GM18868 (cell line): ENCODE measurements around the gene ZNF70.

Experiments used
- ATAC-seq: cut with Tn5 transposase; IDR thresholded peaks from one replicate; pipeline ENCODE4 v1.9.1; 2021; ENCODE audit warnings: mild to moderate bottlenecking, moderate library complexity; ENCODE audit not compliant: unreplicated experiment

The ZNF70 gene

GRCh38 chr22:23720855-23721254 is 30.1 kb downstream of the ZNF70 start:
- no peak for ATAC-seq

DNA sequence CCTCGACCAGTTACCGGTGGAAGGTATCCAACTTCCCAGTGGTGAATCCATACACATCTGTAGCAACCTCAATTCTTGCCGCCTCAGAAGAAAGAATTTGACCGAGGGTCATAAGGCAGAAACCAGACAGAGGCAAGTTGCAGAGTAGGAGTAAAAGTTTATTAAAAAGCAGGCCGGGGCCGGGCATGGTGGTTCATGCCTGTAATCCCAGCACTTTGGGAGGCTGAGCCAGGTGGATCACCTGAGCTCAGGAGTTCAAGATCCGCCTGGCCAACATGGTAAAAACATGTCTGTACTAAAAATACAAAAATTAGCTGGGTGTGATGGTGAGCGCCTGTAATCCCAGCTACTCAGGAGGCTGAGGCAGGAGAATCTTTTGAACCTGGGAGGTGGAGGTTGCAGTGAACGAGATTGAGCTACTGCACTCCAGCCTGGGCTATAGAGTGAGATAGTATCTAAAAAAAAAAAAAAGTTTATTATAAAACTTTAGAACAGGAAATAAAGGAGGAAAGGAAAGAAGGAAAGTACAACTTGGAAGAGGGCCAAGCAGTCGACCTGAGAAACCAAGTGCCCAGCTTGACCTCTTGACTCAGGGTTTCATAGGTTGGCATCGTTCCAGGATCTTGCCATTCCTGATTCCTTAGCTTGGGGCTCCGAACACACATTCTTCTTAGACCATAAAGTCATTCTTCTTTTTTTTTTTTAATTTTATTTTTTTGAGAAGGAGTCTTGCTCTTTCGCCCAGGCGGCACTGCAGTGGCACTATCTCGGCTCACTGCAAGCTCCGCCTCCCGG is 32.3 kb downstream of the ZNF70 start:
- no peak for ATAC-seq

DNA sequence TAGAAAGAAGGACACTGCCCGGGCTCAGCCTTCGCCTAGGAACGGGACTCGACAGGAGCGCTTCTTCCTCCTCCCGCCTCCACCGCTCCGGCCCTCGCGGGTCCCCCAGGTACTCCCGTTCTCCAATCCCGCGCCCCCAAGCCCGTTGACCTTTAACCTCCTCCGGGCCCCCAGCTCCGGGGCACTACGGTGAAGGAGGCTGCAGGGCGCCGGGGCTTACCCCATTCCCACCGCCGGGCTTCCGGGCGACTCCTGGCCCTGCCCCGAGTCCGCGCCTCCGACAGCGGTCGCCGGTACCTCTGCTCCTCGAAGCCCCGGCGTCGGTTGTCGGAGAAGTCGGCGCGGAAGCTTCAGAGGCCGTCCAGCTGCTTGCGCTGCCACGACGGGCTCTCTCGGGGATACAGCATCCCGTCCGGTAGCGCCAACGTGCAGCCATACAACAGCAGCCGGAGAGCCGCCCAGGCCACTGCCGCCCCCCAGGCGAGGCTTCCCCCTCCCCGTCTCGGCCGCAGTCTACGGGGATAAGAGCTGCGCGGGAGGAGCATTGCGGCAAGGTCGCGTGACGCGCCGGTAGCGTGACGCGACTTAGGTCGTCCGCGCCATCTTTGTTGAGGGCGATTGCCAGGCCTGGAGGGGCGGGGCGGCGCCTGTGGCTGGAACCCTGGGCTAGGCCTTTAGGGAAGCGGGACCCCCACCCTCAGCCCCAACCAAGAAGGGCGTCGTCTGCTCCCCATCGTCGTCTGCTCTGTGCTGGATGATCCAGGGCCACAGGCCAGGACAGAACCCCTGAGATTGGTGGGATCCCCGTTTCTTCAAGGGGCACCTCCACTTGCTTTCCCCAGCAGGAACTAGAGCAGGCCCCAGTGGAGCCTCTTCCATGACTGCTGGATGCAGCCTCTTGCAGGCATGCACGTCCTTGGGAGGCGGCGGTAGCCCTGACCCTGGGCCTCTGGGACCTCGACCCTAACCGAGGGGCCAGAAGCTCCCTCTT is 33.8 kb downstream of the ZNF70 start:
- peak; percentile 80 for ATAC-seq

GRCh38 chr22:23715806-23716375 is 35.0 kb downstream of the ZNF70 start:
- ATAC-seq: no peak

- no peak for ATAC-seq
These were observed 36.0 kb downstream of the ZNF70 start for GRCh38 chr22:23714596-23715578.

- ATAC-seq: no peak
These were observed 37.0 kb downstream of the ZNF70 start for GRCh38 chr22:23713696-23714595.

DNA sequence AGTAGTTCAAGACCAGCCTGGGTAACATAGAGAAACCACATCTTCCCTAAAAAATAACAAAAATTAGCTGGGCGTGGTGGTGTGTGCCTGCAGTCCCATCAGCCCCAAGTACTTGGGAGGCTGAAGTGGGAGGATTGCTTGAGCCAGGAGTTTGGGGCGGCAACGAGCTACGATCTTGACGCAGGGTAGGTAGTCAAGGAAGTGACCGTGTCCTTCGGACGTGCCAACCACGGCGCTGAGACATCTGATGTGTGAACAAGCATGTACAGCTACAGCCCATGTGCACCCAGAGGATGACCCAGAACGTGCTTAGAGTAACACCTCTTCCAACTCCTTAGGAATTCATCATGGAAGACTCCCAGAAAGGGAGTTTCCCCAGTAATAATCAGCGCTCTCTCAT is 38.7 kb downstream of the ZNF70 start:
- ATAC-seq: no peak

- ATAC-seq: no peak
These were observed 41.8 kb downstream of the ZNF70 start for GRCh38 chr22:23709107-23709506.

- ATAC-seq: no peak
These were observed 42.6 kb downstream of the ZNF70 start for GRCh38 chr22:23708270-23708669.

DNA sequence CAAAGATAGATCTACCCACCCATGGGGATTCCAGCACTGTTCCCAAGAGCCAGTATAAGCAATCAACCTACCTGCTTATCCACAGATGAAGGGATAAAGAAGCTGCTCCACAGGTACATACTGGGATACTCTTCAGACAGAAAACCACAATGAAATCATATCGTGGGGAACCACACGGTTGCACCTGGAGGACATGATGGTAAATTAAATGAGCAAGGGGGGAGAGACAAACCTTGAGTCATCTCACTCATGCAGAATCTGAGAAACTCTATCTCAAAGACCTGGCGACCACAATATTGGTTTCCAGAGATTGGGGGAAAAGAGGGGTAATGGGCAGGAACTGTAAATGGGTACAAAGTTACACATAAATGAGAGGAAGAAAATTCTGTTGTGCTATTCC is 45.6 kb downstream of the ZNF70 start:
- ATAC-seq: no peak

GRCh38 chr22:23704829-23705228 is 46.1 kb downstream of the ZNF70 start:
- ATAC-seq: no peak

- no peak for ATAC-seq
These were observed 46.9 kb downstream of the ZNF70 start for GRCh38 chr22:23704062-23704461.

GRCh38 chr22:23700706-23701105 is 50.2 kb downstream of the ZNF70 start:
- ATAC-seq: no peak

DNA sequence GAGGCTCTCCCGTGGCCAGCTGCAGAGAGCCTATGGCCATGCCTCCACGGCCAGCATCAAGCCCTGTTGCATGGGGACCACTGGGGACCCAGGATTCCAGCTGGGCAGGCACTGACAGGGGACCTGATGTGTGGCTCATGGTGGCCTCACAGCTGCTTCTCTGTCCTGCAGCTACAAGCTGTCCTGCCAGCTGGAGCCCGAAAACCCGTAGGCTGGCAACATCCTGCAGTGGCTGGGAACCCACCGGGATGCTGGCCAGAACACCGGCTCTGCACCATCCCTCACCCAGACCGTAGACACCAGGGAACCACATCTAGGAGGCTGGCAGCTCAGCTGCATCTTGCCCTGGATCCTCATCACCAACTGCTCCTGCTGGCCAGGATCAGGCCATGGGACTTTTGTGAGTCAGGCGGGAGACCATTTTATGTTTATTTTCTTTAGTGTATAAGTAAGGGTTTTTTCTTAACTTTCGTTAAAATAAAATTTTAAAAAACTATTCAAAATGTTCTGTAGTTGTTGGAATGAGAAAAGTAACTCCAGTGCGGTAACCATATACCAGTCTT is 52.2 kb downstream of the ZNF70 start:
- no peak for ATAC-seq

DNA sequence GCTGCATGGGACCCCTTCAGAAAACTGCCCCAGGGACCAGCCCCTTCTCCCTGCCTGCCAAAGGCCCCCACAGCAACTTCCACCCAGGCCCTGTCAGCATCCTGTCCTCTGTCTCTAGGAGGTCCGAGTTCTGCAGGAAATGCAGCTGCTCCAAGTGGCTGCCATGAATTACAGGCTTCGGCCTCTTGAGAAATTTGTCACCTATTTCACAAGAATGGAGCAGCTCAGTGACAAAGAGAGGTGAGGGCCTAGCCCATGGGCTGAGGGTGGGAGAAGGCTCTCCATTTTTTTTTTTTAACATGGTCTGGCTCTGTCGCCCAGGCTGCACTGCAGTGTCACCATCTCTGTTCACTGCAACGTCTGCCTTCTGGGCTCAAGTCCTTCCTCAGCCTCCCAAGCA is 52.8 kb downstream of the ZNF70 start:
- no peak for ATAC-seq

DNA sequence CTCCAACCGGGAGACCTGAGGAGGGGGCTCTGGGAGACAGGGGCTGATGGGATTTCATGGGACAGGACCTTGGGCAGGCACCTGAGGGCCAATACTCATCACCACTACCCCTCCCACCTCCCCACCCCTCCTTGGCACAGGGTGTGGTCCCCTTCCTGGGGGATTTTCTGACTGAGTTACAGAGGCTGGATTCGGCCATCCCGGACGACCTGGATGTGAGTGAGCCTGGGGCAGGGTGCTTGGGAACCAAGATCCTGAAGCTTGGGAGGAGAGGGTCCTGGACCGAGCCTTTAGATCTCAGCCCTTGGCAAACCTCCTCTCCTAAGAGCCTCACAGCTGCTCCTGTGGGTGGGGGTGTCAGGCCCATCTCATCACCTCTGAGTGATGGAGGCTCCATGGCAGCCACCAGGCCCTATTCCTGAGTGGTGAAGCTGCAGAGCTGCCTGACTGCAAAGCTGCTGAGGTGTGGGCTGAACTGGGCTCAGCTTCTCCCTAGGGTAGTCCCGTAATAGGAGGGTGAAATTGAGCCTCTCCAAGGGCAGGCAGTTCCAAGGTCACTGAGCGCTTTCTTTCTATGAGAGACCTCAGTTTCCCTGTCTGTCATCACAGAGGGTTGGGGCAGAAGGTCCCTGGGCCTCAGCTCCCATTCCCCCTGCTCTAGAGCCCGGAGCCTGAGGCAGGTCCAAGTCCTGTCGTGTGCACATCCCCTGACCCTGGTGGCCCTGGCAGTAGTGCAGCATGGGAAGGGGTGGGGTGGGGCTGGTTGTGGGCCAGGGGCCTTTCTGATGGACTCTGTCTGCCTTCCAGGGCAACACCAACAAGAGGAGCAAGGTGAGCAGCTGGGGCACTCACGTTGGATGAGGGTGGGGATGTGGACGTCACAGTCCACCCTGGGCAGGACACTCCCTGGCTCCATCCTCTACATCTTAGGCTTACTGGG is 53.6 kb downstream of the ZNF70 start:
- ATAC-seq: no peak

DNA sequence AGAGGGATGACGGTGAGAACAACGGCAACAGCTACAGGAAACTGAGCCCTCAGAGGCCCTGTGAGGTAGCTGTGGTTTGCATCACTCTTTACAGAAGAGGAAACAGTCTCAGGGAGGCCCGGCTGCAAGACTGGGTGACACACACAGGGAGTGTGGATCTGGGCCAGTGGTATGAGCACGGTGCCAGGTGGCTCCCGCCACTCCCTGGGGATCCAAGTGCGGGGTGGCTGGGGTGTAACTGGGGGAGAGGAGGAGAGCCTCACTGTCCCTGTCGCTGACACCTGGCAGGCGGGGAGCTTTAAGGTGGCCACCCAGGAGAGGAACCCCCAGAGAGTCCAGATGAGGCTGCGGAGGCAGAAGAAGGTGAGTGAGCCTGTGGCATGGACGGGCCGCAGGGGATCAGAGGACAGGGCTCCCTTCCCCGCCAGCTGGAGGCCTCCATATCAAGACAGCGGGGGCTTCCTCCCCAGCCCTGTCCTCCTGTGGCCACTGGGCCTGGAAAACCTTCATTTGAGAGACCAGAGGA is 54.5 kb downstream of the ZNF70 start:
- ATAC-seq: peak; percentile 74
